ENCODE measurements around the gene LRRC8B. TPM values are rescaled to one million over a fixed set of nuclear protein-coding genes. Genes with fewer than 3 reads are reported as not detected.
"Not testable (repeated sequence)": the region's sequence is repeated elsewhere in the genome, so short reads cannot be mapped to it uniquely, and the experiment has no call there.

The LRRC8B gene
- total RNA-seq, 2 experiments from 2014 or later = 4.4 to 9.9 TPM

DNA sequence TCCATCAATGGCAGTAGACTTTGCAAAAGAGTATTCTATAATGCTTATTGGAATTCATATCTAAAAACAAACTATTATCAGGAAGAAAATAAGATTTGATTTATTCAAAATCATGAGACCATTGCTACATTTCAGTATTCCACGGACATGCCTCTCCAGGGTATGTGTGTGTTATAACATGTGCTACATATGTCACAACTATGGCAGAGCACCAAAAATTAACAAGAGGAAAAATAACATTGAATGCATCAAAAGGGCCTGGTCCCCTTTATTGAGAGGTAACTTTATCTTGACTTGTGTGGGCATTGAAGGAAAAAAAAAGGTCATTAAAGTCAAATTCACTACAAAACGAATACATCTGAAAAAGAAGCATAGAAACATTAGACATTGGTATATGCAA, 22.6 kb upstream of the LRRC8B start:
- CTCF ChIA-PET (ENCODE audit: unreplicated experiment) = interaction anchor here (0.5 kb wide), 1 partner anchor 360 kb away, joined by 3 read pairs; no protein-coding TSS in a partner anchor
- Histone ChIP-seq H4K20me1 (ENCODE audit: insufficient read depth, low read length) (no peaks in the 10 kb centered on the region), H3K4me2 (ENCODE audit: low read length) (no peak overlapping the region), H2AFZ (ENCODE audit: low read length) (no peak overlapping the region), H3K4me1 (ENCODE audit: insufficient read depth, low read length, poor library complexity, severe bottlenecking) (no peaks in the 10 kb centered on the region), H3K4me3 (ENCODE audit: low read depth, low read length, poor library complexity, severe bottlenecking) (no peak overlapping the region), H3K9me3 (ENCODE audit: low read length) (no peaks in the 10 kb centered on the region), H3K27ac (ENCODE audit: low read depth, low read length, poor library complexity, severe bottlenecking) (no peak overlapping the region), H3K9me2 (ENCODE audit: insufficient read depth, low read length) (no peaks in the 10 kb centered on the region), H3K79me2 (ENCODE audit: insufficient read depth, low read depth, low read length) (no peaks in the 10 kb centered on the region), H3K36me3 (ENCODE audit: insufficient read depth, low read length) (no peaks in the 10 kb centered on the region)
- BruUV-seq (replicated peaks) = no TSS peak
- POLR2A ChIA-PET = no interaction called here
- intact Hi-C loops (cut with micrococcal nuclease; ENCODE audit: unreplicated experiment) = no loop called here
- TF ChIP-seq EZH2phosphoT487 (IDR thresholded peaks at IDR 0.05; ENCODE audit: borderline replicate concordance, low read depth, low read length) (no peak), CTCF (conservative IDR thresholded peaks at IDR 0.05; ENCODE audit: low read length) (no peak)
- no peak for DNase-seq (ENCODE audit: low spot score)

DNA sequence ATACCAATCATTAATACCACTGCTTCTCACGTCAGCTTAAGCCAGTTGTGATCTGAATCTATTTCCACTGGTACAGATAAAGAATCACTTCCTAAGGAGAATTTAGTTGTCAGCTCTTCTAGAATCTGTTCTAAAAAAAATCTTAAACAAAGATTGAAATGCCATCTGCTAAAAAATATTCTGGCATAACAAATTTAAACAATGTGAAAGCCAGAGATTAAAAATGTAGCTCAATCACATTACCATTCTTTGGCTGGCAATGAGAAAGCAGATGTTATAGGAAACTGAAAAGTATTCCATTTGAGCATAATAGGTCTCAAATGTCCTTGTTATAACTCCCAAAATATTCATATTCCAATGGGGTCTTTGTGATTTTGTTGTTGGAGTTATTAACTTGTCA, 21.7 kb upstream of the LRRC8B start:
- Histone ChIP-seq H3K79me2 (ENCODE audit: insufficient read depth, low read depth, low read length) (no peaks in the 10 kb centered on the region), H3K4me1 (ENCODE audit: insufficient read depth, low read length, poor library complexity, severe bottlenecking) (no peaks in the 10 kb centered on the region), H3K9me2 (ENCODE audit: insufficient read depth, low read length) (no peaks in the 10 kb centered on the region), H2AFZ (ENCODE audit: low read length) (no peak overlapping the region), H3K27ac (ENCODE audit: low read depth, low read length, poor library complexity, severe bottlenecking) (no peak overlapping the region), H3K4me2 (ENCODE audit: low read length) (no peak overlapping the region), H3K4me3 (ENCODE audit: low read depth, low read length, poor library complexity, severe bottlenecking) (no peak overlapping the region), H3K9me3 (ENCODE audit: low read length) (no peaks in the 10 kb centered on the region), H4K20me1 (ENCODE audit: insufficient read depth, low read length) (no peaks in the 10 kb centered on the region), H3K36me3 (ENCODE audit: insufficient read depth, low read length) (no peaks in the 10 kb centered on the region)
- DNase-seq (ENCODE audit: low spot score) = no peak
- no TSS peak for BruUV-seq (replicated peaks)
- ChIA-PET POLR2A (interaction anchor here (0.5 to 0.7 kb wide), 2 partner anchors 448 to 543 kb away, joined by 3 to 4 read pairs; no protein-coding TSS in a partner anchor), CTCF (ENCODE audit: unreplicated experiment) (interaction anchor here (0.5 kb wide), 1 partner anchor 360 kb away, joined by 3 read pairs; no protein-coding TSS in a partner anchor)
- no peak for TF ChIP-seq CTCF (conservative IDR thresholded peaks at IDR 0.05; ENCODE audit: low read length)
- no peak for TF ChIP-seq EZH2phosphoT487 (IDR thresholded peaks at IDR 0.05; ENCODE audit: borderline replicate concordance, low read depth, low read length)
- intact Hi-C loops (cut with micrococcal nuclease; ENCODE audit: unreplicated experiment) = no loop called here

- Histone ChIP-seq H3K36me3 (ENCODE audit: insufficient read depth, low read length) (no peaks in the 10 kb centered on the region), H3K9me2 (ENCODE audit: insufficient read depth, low read length) (no peaks in the 10 kb centered on the region), H3K4me3 (ENCODE audit: low read depth, low read length, poor library complexity, severe bottlenecking) (no peak overlapping the region), H3K9me3 (ENCODE audit: low read length) (no peaks in the 10 kb centered on the region), H3K79me2 (ENCODE audit: insufficient read depth, low read depth, low read length) (no peaks in the 10 kb centered on the region), H3K4me2 (ENCODE audit: low read length) (no peak overlapping the region), H4K20me1 (ENCODE audit: insufficient read depth, low read length) (no peaks in the 10 kb centered on the region), H2AFZ (ENCODE audit: low read length) (no peak overlapping the region), H3K27ac (ENCODE audit: low read depth, low read length, poor library complexity, severe bottlenecking) (no peak overlapping the region), H3K4me1 (ENCODE audit: insufficient read depth, low read length, poor library complexity, severe bottlenecking) (no peaks in the 10 kb centered on the region)
- ChIA-PET POLR2A (no interaction called here), CTCF (ENCODE audit: unreplicated experiment) (no interaction called here)
- intact Hi-C loops (cut with micrococcal nuclease; ENCODE audit: unreplicated experiment) = no loop called here
- BruUV-seq (replicated peaks) = no TSS peak
- no peak for TF ChIP-seq CTCF (conservative IDR thresholded peaks at IDR 0.05; ENCODE audit: low read length)
- no peak for TF ChIP-seq EZH2phosphoT487 (IDR thresholded peaks at IDR 0.05; ENCODE audit: borderline replicate concordance, low read depth, low read length)
- no peak for DNase-seq (ENCODE audit: low spot score)
Measured at GRCh38 chr1:89503690-89504089, 20.9 kb upstream of the LRRC8B start.

DNA sequence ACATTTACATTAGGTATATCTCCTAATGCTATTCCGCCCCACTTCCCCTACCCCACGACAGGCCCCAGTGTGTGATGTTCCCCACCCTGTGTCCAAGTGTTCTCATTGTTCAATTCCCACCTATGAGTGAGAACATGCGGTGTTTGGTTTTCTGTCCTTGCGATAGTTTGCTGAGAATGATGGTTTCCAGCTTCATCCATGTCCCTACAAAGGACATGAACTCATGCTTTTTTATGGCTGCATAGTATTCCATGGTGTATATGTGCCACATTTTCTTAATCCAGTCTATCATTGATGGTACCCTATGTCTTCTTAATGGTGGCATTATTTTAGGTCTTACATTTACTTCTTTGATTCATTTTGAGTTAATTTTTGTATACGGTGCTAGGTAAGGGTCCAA, 14.6 kb upstream of the LRRC8B start:
- H3K36me3 ChIP-seq (ENCODE audit: insufficient read depth, low read length); intact Hi-C loops (cut with micrococcal nuclease; ENCODE audit: unreplicated experiment); CTCF ChIA-PET (ENCODE audit: unreplicated experiment); H2AFZ ChIP-seq (ENCODE audit: low read length); H3K27ac ChIP-seq (ENCODE audit: low read depth, low read length, poor library complexity, severe bottlenecking); H3K9me2 ChIP-seq (ENCODE audit: insufficient read depth, low read length); BruUV-seq (replicated peaks); H3K9me3 ChIP-seq (ENCODE audit: low read length); H3K4me1 ChIP-seq (ENCODE audit: insufficient read depth, low read length, poor library complexity, severe bottlenecking); H3K4me2 ChIP-seq (ENCODE audit: low read length); DNase-seq (ENCODE audit: low spot score); H3K4me3 ChIP-seq (ENCODE audit: low read depth, low read length, poor library complexity, severe bottlenecking); H3K79me2 ChIP-seq (ENCODE audit: insufficient read depth, low read depth, low read length); H4K20me1 ChIP-seq (ENCODE audit: insufficient read depth, low read length): not testable (repeated sequence)
- POLR2A ChIA-PET = interaction anchor here (0.7 kb wide), 1 partner anchor 87 kb away, joined by 3 read pairs; no protein-coding TSS in a partner anchor

Data from OCI-LY7 (cell line).